Stimulated activated CD4-positive, alpha-beta T cell treated with anti-CD3 and anti-CD28 coated beads, Interleukin-2, amount 100 ng/mL, for 48 hours (primary cell): ENCODE data around the gene RNF125.
"Not testable (repeated sequence)": the region's sequence is repeated elsewhere in the genome, so short reads cannot be mapped to it uniquely, and the experiment has no call there.

ENCODE experiments used
- DNase-seq, 2 donors: peaks; one replicate each; pipeline ENCODE4 v3.0.0-alpha.2; 2020

Gene RNF125

DNA sequence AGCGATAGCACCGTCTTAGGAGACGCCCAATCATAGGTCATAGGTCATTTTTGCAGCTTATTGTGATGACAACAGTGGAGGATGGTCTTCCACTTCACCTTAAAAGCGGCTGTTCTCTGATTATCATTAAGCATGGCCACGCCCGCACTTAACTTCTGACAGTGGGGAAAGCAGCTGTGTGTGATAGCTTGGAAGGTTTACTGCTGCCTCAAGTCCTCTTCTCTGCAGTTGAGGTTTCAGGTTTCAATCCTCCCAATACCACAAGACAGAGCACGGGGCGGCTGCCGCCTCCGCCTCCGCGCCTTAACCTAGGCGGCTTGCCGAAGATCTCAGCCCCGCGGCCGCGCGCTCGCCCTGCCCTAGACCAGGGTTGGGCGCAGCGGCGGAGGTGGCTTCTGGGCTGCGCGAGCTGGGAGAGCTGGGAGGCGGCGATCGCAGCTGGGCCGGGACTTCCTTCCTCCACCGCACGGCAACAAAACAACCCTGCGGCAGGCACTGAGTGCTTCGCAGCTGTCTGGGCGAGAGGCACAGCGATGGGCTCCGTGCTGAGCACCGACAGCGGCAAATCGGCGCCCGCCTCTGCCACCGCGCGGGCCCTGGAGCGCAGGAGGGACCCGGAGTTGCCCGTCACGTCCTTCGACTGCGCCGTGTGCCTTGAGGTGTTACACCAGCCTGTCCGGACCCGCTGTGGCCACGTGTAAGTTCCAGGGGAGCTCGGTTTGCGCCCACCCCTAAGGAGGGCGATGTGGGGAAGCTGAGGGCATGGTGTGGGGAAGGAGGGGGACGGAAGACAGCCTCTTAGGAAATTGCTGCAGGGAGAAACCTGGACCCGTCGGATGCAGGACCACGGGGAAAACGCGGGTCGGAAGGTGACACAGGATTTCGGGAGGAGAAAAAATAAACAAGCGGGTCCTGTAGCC lies at the start of gene RNF125:
RNF125 (plus strand) TSS at position 495 of the 920 bp plus-strand sequence; CDS start at position 534, 39 bp downstream.
- DNase-seq: peak; percentile 74 to 81

- no peak for DNase-seq
Observed at GRCh38 chr18:31970617-31971016, 48.0 kb upstream of the RNF125 start.

DNA sequence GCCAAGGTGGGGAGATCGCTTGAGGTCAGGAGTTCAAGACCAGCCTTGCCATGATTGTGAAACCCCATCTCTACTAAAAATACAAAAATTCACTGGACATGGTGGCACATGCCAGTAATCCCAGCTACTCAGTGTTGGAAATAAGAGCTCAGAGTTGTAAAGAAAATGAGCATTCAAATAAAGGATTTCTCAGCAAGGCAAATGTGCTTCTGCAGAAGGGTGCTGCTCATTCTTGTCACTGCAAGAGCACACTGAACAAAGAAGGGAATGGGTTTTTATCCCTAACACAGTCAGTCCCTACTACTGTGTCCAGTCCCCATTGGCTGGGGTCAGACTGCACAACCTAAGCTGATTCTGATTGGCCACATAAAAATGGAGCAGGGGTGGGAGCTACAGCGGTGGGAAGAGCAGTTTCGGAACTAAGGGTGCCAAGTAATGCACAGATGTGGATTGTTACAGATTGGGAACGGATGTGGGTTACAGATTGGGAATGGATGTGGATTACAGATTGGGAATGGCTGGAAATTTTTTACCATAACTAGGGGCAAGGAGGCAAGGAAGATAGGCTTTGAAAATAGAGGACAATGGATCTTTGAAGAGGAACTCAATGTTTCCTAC lies 44.6 kb upstream of the RNF125 start:
- DNase-seq: no peak

DNA sequence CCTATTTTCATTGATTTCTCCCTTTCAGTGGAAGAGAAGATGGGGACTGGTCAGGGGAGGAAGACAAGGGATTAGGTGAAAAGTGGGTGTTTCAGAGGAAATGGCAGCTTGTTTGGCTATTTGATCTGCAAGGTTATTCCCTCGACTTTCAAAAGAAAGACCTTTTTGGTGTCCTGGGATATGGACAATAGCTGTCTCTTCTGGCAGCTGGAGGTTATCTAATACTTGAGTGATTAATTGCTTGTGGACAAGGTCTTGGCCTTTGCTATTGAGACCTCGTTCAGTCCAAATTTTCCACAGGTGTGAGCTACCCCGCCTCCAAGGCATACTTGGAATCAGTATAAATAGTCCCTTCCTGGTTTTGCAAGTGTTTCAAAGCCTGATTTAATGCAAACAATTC lies 42.4 kb upstream of the RNF125 start:
- no peak for DNase-seq

DNA sequence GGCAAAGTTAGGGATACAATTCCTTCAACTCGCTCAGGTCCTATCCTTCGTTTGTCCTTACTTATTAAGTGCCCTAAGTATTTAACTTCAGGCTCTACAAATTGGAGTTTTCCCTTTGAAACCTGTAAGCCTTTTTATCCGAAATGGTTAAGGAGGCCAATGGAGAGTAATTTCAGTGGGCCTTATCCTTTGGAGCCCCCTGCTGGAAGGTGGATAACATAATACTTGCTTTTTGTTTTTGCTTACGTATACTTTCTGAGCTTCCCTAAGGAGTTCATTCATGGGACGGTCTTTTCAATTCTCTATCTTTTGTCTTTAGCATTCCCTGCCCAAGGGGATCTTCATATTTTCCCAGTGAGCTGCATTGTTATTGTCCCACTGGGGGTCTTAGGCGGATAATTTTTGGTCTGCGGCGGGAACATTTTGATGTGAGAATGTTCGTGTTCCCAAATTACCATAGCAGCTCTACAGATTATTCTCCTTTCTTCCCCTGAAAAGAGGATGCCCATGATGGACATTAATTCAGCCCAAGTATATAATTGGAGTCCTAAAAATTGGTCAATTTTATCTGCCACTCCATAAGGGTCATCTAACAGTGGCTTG lies 41.3 kb upstream of the RNF125 start:
- DNase-seq: peak; percentile 8 to 11

DNA sequence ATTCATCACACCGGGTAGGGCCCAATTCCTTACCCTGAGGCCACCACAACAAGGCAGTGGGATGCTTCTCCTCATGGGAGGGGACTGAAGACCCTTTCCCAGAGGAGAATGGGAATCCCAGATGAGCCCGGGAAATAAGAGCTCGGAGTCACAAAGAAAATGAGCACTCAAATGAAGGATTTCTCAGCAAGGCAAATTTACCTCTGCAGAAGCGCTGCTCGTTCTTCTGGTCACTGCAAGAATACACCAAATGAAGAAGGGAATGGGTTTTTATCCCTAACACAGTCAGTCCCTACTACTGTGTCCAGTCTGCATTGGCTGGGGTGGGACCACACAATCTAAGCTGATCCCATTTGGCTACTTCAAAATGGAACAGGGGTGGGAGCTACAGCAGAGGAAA lies 40.0 kb upstream of the RNF125 start:
- no peak for DNase-seq

- no peak for DNase-seq
Observed at GRCh38 chr18:31979714-31980113, 38.9 kb upstream of the RNF125 start.

GRCh38 chr18:31980863-31981262 lies 37.8 kb upstream of the RNF125 start:
- DNase-seq: no peak

GRCh38 chr18:31983020-31983419 lies 35.6 kb upstream of the RNF125 start:
- DNase-seq: no peak

GRCh38 chr18:31983976-31984375 lies 34.6 kb upstream of the RNF125 start:
- DNase-seq: no peak

GRCh38 chr18:31990823-31991222 lies 27.8 kb upstream of the RNF125 start:
- DNase-seq: no peak

GRCh38 chr18:31996007-31996406 lies 22.6 kb upstream of the RNF125 start:
- no peak for DNase-seq

- no peak for DNase-seq
Observed at GRCh38 chr18:31998880-31999412, 19.7 kb upstream of the RNF125 start.

DNA sequence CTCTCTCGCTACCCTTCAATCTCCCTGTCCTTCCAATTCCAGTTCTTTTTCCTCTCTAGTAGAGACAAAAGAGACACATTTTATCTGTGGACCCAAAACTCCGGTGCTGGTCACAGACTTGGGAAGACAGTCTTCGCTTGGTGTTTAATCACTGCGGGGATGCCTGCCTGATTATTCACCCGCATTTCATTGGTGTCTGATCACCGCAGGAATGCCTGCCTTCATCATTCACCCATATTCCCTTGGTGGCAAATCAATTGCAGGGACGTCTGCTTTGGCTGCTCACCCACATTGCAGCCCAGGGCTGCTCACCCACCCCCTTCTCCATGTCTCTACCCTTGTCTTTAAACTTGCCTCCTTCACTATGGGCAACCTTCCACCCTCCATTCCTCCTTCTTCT lies 17.5 kb upstream of the RNF125 start:
- DNase-seq: not testable (repeated sequence)

DNA sequence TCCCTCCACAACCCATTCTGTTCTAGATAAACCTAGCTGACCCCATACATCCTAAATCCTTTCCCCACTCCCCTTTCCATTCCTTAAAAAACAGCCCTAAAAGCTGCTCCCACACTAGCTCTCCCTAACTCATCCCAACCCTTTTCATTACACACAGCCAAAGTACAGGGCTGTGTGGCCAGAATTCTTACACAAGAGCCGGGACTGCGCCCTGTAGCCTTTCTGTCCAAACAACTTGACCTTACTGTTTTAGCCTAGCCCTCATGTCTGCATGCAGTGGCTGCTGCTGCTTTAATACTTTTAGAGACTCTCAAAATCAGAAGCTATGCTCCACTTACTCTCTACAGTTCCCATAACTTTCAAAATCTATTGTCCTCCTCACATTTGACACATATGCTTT lies 14.8 kb upstream of the RNF125 start:
- not testable (repeated sequence) for DNase-seq

DNA sequence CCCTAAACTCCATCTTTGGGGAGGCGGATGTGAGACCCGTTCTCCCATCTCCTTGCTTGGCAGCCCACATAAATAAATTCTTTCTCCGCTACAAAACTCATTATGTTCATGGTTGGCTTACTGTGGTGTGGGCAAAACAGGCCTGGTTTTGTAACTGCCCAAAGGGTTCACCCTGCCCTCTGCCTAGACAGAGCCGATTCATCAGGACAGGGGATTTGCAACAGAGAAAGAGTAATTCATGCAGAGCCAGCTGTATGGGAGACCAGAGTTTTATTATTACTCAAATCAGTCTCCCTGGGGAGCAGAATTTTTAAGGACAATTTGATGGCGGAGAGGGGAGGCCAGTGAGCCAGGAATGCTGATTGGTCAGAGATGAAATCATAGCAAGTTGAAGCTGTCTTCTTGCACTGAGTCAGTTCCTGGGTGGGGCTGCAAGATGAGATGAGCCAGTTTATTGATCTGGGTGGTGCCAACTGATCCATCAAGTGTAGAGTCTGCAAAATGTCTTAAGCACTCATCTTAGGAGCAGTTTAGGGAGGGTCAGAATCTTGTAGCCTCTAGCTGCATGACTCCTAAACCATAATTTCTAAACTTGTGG lies 8.4 kb upstream of the RNF125 start:
- no peak for DNase-seq

DNA sequence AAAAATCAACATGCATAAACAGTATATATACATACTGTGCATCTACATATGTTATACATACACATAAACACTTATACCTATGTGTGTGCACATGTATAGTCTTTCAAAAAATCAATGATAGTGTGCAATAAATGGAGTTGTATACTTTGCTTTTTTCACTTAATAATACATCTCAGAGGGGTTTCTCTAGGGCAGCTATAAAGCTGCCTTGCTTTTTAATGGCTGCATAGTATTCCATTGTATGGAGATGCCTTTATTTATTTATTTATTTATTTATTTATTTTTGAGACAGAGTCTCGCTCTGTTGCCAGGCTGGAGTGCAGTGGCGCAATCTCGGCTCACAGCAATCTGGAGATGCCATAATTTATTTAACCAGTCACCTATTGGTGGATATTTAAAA lies 7.4 kb upstream of the RNF125 start:
- no peak for DNase-seq

- peak in 1 of 2 donors; percentile 38 for DNase-seq
Observed at GRCh38 chr18:32019251-32019948, 775 bp downstream of the RNF125 start.

GRCh38 chr18:32019949-32020625 lies 1.5 kb downstream of the RNF125 start:
- DNase-seq: peak in 1 of 2 donors; percentile 36

GRCh38 chr18:32021756-32022564 lies 3.3 kb downstream of the RNF125 start:
- no peak for DNase-seq

DNA sequence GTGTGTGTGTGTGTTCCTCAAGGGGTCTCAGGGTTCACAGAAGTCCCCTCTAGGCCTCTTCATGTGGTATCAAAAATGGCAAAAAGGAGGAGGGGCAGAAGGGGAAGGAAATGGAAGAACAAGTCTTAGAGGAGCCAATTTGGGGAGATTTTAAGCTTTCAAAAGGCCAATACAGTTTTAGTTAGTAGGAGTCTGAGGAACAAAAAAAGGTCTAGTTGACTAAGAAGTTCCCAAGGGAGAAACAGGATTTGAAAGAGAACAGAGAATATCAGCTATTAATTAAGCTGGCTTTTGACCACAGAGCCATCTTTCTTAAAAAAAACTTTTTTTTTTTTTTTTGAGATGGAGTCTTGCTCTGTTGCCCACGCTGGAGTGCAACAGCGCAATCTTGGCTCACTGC lies 7.1 kb downstream of the RNF125 start:
- no peak for DNase-seq
